Endothelial cell of umbilical vein (primary cell): Measurements from ENCODE around the gene PDIA5. TPM values are rescaled to one million over a fixed set of nuclear protein-coding genes. Genes with fewer than 3 reads are reported as not detected.

Experiments used
- BruUV-seq: library from RNA; stranded (reverse); fragments of 400-500 nt; replicated peaks from 2 replicates; lab custom pipeline; 2021; lab: Mats Ljungman, UMichigan
- CTCF ChIA-PET: fragments of 300-600, 350-600 bp; sonication (Branson Sonifier 250); formaldehyde crosslinking; loops from one replicate; lab custom pipeline; 2021; ENCODE audit warnings: antibody characterized with exemption, inconsistent platforms; lab: Charles Lee
- POLR2A ChIA-PET: fragments of 300-600, 350-600 bp; sonication (Branson Sonifier 250); formaldehyde crosslinking; loops from one replicate; lab custom pipeline; 2021; ENCODE audit warnings: antibody characterized with exemption, inconsistent platforms; lab: Charles Lee
- DNase-seq: peaks from one replicate; pipeline ENCODE4 v3.0.0-alpha.2; 2011; ENCODE audit warnings: low read depth, low spot score
- FAIRE-seq: peaks from 2 replicates; lab custom pipeline; 2011; peaks lifted over from hg19 to GRCh38; lab: Jason Lieb, UNC
- H2AFZ ChIP-seq: 2 replicates; pipeline ENCODE4 v1.6.0; 2012; ENCODE audit warnings: low read depth, low read length, control low read depth, inconsistent platforms
- H3K27ac ChIP-seq: 2 replicates; pipeline ENCODE4 v1.5.1; 2011; ENCODE audit warnings: low read depth, mild to moderate bottlenecking, control low read depth, low read length, moderate library complexity; ENCODE audit not compliant: insufficient read depth
- H3K27me3 ChIP-seq, 2 experiments: 2 replicates each; pipeline versions ENCODE4 v1.6.0 to v1.6.1; 2011; ENCODE audit warnings: low read length in 2 of 2, mixed read lengths in 1 of 2; ENCODE audit not compliant: control insufficient read depth in 2 of 2, insufficient read depth in 2 of 2
- H3K36me3 ChIP-seq, 2 experiments: 2 replicates in 1 of 2; 3 replicates in 1 of 2; pipeline ENCODE4 v1.5.1; 2011; ENCODE audit warnings: low read length in 2 of 2, mild to moderate bottlenecking in 1 of 2, moderate library complexity in 1 of 2; ENCODE audit not compliant: control insufficient read depth in 2 of 2, insufficient read depth in 2 of 2; ENCODE audit errors: extremely low read depth in 1 of 2
- H3K4me1 ChIP-seq: 3 replicates; pipeline ENCODE4 v1.5.1; 2011; ENCODE audit warnings: mild to moderate bottlenecking, low read length; ENCODE audit not compliant: control insufficient read depth, insufficient read depth; ENCODE audit errors: extremely low read depth
- H3K4me2 ChIP-seq: 2 replicates; pipeline ENCODE4 v1.6.1; 2011; ENCODE audit warnings: low read length, control low read depth, mixed read lengths; ENCODE audit not compliant: insufficient read depth
- H3K4me3 ChIP-seq, 3 experiments: fragments of 200-600 bp in 1 of 3; sonication (generic), shearing (Covaris generic) in 1 of 3; replicated peaks in 1 of 3; 2 replicates each; pipeline ENCODE4 v1.5.1; 2011 to 2016; ENCODE audit warnings: control low read depth in 3 of 3, low read length in 3 of 3, mild to moderate bottlenecking in 2 of 3, inconsistent platforms in 1 of 3, low read depth in 1 of 3, moderate library complexity in 1 of 3; ENCODE audit not compliant: insufficient read depth in 1 of 3
- H3K79me2 ChIP-seq: 2 replicates; pipeline ENCODE4 v1.6.0; 2012; ENCODE audit warnings: low read length, inconsistent platforms; ENCODE audit not compliant: control insufficient read depth, insufficient read depth
- H3K9ac ChIP-seq: replicated peaks from 2 replicates; pipeline ENCODE3; 2011; ENCODE audit warnings: low read length, control low read depth; ENCODE audit not compliant: insufficient read depth; ENCODE audit errors: extremely low read depth
- H3K9me1 ChIP-seq: replicated peaks from 3 replicates; pipeline ENCODE4 v1.6.0; 2011; ENCODE audit warnings: mild to moderate bottlenecking, low read length; ENCODE audit not compliant: control insufficient read depth, insufficient read depth; ENCODE audit errors: extremely low read depth
- H3K9me3 ChIP-seq: replicated peaks from 2 replicates; pipeline ENCODE4 v1.5.1; 2012; ENCODE audit warnings: low read length, inconsistent platforms; ENCODE audit not compliant: control insufficient read depth, insufficient read depth
- H4K20me1 ChIP-seq: replicated peaks from 2 replicates; pipeline ENCODE3; 2011; ENCODE audit warnings: mild to moderate bottlenecking, low read length; ENCODE audit not compliant: control insufficient read depth, insufficient read depth; ENCODE audit errors: extremely low read depth
- EZH2 ChIP-seq: IDR thresholded peaks from 2 replicates; pipeline ENCODE4 v1.6.1; 2012; ENCODE audit warnings: borderline replicate concordance, low read depth, mild to moderate bottlenecking, moderate library complexity, low read length, inconsistent platforms; ENCODE audit not compliant: severe bottlenecking
- FOS ChIP-seq: IDR thresholded peaks from 2 replicates; pipeline ENCODE4 v1.6.1; 2011; ENCODE audit warnings: mild to moderate bottlenecking, low read length, moderate library complexity, borderline replicate concordance; ENCODE audit not compliant: insufficient read depth
- GATA2 ChIP-seq: IDR thresholded peaks from 2 replicates; pipeline ENCODE4 v1.7.0; 2011; ENCODE audit warnings: low read depth, mild to moderate bottlenecking, moderate library complexity, mixed read lengths, low read length; ENCODE audit not compliant: insufficient read length, insufficient read depth
- JUN ChIP-seq: IDR thresholded peaks from 2 replicates; pipeline ENCODE4 v1.6.1; 2011; ENCODE audit warnings: borderline replicate concordance, low read depth; ENCODE audit not compliant: insufficient read length, insufficient read depth
- MAX ChIP-seq: IDR thresholded peaks from 2 replicates; pipeline ENCODE4 v1.6.1; 2011; ENCODE audit not compliant: insufficient read depth, insufficient read length
- MYC ChIP-seq: IDR thresholded peaks from one replicate; pipeline ENCODE4 v1.6.1; 2011; ENCODE audit warnings: mild to moderate bottlenecking, low read depth, low read length
- POLR2A ChIP-seq: IDR thresholded peaks from 2 replicates; pipeline ENCODE4 v1.6.1; 2012; ENCODE audit warnings: low read depth, mild to moderate bottlenecking, control low read depth, low read length
- POLR2AphosphoS5 ChIP-seq: IDR thresholded peaks from 2 replicates; pipeline ENCODE4 v1.6.1; 2012; ENCODE audit warnings: low read depth, mild to moderate bottlenecking, control low read depth, low read length, moderate library complexity; ENCODE audit not compliant: insufficient read depth
- dilution Hi-C: fragments of 300-500 bp; cut with MboI; formaldehyde crosslinking; loops from one replicate; pipeline ENCODE4 v1.15.0; 2019; ENCODE audit warnings: low sequenced_read_pairs; ENCODE audit not compliant: extremely low pct_ligation_motif_present
- intact Hi-C: fragments of 100-400 bp; cut with micrococcal nuclease; formaldehyde crosslinking; loops from one replicate; pipeline ENCODE4 v1.10.0; 2022
- polyA plus RNA-seq, 4 experiments: library from polyadenylated mRNA; depleted of rRNA in 3 of 4; stranded (reverse) in 3 of 4; unstranded in 1 of 4; fragments of >200 nt; gene quantifications; 2 replicates each; pipeline versions ENCODE4 v1.2.1 to v1.2.3, GENCODE V29; 2011 to 2012; ENCODE audit warnings: missing spikeins in 1 of 4
- total RNA-seq: library from RNA; stranded (reverse); gene quantifications from 2 replicates; pipeline ENCODE4 v1.2.3, GENCODE V29; 2021
- TF ChIP-seq, protein P1 (sequence below), 2 donors: IDR thresholded peaks; 1 replicate in 1 of 2; 2 replicates in 1 of 2; pipeline ENCODE4 v1.5.1; 2011; ENCODE audit warnings: low read length in 2 of 2, mild to moderate bottlenecking in 2 of 2, moderate library complexity in 2 of 2, control low read depth in 1 of 2, inconsistent platforms in 1 of 2, low read depth in 1 of 2; ENCODE audit not compliant: insufficient read depth in 1 of 2; ENCODE audit errors: extremely low read depth in 1 of 2

PDIA5 gene
- total and polyA plus RNA-seq, 2 donors (not counting 3 experiments of a cell fraction or from before 2014, with no cell fraction given): 55.7 to 85.6 TPM

DNA sequence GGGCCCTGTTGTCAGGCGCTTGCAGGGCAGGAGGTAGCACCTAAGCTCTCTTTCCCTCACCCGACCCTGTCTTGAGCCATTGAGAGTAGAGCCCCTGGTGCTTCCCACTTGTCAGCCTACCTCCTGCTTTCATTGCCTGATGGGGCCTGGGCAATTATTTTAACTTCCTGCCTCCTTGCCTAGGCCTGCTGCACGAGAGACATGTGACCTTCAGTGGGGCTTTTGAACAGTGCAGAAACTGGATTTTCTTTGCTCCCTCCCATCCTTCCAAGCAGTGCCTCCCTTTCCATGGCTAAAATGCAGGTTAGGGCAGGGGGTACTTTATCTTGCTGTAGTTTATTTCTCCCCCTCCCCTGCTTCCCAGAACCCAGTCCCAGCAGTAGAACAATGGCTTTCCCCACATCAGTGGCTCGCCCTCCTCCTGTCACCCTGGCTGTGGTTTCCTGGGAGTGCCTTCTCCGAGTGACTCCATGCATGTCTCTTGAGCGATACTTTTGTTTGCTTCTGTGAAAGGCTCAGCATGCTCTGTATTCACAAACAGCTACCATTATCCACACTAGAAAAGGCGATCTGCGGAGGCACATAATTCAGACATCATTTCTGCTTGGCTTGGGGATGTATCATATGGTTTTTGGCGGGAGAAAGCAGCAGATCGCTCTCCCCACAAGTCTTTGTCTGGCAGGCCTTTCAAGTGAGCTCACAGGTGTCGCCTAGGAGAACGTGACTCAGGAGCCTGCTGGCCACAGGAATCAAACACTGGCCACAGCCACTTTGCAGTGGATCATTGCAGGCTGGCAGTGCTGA is 24.1 kb downstream of the PDIA5 start:
- POLR2A ChIA-PET: interaction anchor here (1.1 kb wide), 1 partner anchor 24 kb away, joined by 3 read pairs; the partner anchor contains the start of gene PDIA5
- Histone ChIP-seq H3K9me3 (no peaks in the 10 kb centered on the region), H3K27me3 (no peaks in the 10 kb centered on the region), H4K20me1 (no peaks in the 10 kb centered on the region), H3K9me1 (no peaks in the 10 kb centered on the region), H3K4me3 (no peak overlapping the region), H3K36me3 (peaks cover 4 to 21% of the 10 kb centered on the region in 2 experiments), H3K27ac (no peak overlapping the region), H3K4me2 (no peak overlapping the region), H3K9ac (no peak overlapping the region), H3K4me1 (no peaks in the 10 kb centered on the region), H3K79me2 (peaks cover 59% of the 10 kb centered on the region), H2AFZ (no peak overlapping the region)
- FAIRE-seq: no peak
- BruUV-seq: no TSS peak
- intact Hi-C loops (no loop called here), dilution Hi-C loops (no loop called here)
- no peak for DNase-seq
- CTCF ChIA-PET: interaction anchor here (1.0 to 1.2 kb wide), 2 partner anchors 23 to 47 kb away, joined by 3 to 6 read pairs; no protein-coding TSS in a partner anchor
- TF ChIP-seq POLR2A: no peak
- TF ChIP-seq MYC: no peak
- TF ChIP-seq FOS: no peak

DNA sequence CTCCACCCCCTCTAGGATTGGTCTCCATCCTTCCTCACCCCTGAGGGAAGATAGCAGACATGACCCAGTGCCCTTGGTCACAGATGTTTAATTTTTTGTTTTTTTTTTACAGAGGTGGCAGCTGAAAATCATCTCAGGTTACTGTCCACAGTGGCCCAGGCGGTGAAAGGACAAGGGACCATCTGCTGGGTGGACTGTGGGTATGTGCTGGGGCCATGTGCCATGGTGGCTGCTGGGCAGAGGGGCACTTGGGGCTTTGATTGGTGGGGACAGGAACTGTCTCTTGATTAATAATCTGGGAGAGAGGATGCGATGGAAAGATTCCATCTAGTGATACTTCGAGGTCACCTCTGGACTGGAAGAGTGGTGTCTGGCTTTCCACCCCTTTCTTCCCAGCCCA is 25.4 kb downstream of the PDIA5 start:
- no peak overlapping the region for H3K4me2 ChIP-seq
- H3K27me3 ChIP-seq: no peaks in the 10 kb centered on the region
- no peak overlapping the region for H2AFZ ChIP-seq
- no peaks in the 10 kb centered on the region for H3K4me1 ChIP-seq
- H3K9me1 ChIP-seq: no peaks in the 10 kb centered on the region
- no peaks in the 10 kb centered on the region for H3K9me3 ChIP-seq
- no peaks in the 10 kb centered on the region for H4K20me1 ChIP-seq
- H3K79me2 ChIP-seq: peaks cover 50% of the 10 kb centered on the region
- POLR2A ChIA-PET: no interaction called here
- no TSS peak for BruUV-seq
- FAIRE-seq (no peak), DNase-seq (no peak)
- CTCF ChIA-PET: no interaction called here
- intact Hi-C loops: no loop called here
- H3K4me3 ChIP-seq: no peak overlapping the region
- dilution Hi-C loops: no loop called here
- TF ChIP-seq EZH2: no peak
- TF ChIP-seq JUN: no peak
- TF ChIP-seq, protein P1, sequence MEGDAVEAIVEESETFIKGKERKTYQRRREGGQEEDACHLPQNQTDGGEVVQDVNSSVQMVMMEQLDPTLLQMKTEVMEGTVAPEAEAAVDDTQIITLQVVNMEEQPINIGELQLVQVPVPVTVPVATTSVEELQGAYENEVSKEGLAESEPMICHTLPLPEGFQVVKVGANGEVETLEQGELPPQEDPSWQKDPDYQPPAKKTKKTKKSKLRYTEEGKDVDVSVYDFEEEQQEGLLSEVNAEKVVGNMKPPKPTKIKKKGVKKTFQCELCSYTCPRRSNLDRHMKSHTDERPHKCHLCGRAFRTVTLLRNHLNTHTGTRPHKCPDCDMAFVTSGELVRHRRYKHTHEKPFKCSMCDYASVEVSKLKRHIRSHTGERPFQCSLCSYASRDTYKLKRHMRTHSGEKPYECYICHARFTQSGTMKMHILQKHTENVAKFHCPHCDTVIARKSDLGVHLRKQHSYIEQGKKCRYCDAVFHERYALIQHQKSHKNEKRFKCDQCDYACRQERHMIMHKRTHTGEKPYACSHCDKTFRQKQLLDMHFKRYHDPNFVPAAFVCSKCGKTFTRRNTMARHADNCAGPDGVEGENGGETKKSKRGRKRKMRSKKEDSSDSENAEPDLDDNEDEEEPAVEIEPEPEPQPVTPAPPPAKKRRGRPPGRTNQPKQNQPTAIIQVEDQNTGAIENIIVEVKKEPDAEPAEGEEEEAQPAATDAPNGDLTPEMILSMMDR (IDR thresholded peaks at IDR 0.05; ENCODE audit: extremely low read depth in 1 of 2, insufficient read depth in 1 of 2, low read depth in 1 of 2, low read length in 2 of 2): no peak
- no peak for TF ChIP-seq MYC
- no peak for TF ChIP-seq FOS
- no peak for TF ChIP-seq MAX
- TF ChIP-seq GATA2: no peak
- TF ChIP-seq POLR2AphosphoS5: no peak
- no peak for TF ChIP-seq POLR2A
- peaks cover 5 to 24% of the 10 kb centered on the region in 2 experiments for H3K36me3 ChIP-seq
- H3K27ac ChIP-seq: no peak overlapping the region
- no peak overlapping the region for H3K9ac ChIP-seq
